Spinal cord (tissue), 10 donors: ENCODE measurements around the gene HIF1AN. TPM values are rescaled to one million over a fixed set of nuclear protein-coding genes. Genes with fewer than 3 reads are reported as not detected.

Source experiments
- DNase-seq, 6 donors: peaks; one replicate each; pipeline versions ENCODE4 v3.0.0 to v3.0.0-alpha.2; 2013 to 2015; ENCODE audit warnings: low spot score in 6 of 6, low read depth in 4 of 6
- H3K27ac ChIP-seq: one replicate; pipeline ENCODE4 v1.5.1; 2013; ENCODE audit warnings: low read depth, low read length, control low read depth
- H3K27me3 ChIP-seq: one replicate; pipeline ENCODE4 v1.6.1; 2013; ENCODE audit warnings: low read length; ENCODE audit not compliant: control insufficient read depth, insufficient read depth
- H3K36me3 ChIP-seq: one replicate; pipeline ENCODE4 v1.6.1; 2013; ENCODE audit warnings: low read length; ENCODE audit not compliant: control insufficient read depth, insufficient read depth
- H3K4me1 ChIP-seq: one replicate; pipeline ENCODE4 v1.6.1; 2013; ENCODE audit warnings: low read length; ENCODE audit not compliant: control insufficient read depth, insufficient read depth
- H3K4me3 ChIP-seq: one replicate; pipeline ENCODE4 v1.5.1; 2013; ENCODE audit warnings: low read depth, low read length, control low read depth
- H3K9me3 ChIP-seq: one replicate; pipeline ENCODE4 v1.6.1; 2013; ENCODE audit warnings: low read length; ENCODE audit not compliant: control insufficient read depth, insufficient read depth
- WGBS: methylation state at CpG from one replicate; pipeline ENCODE4 v1.1.5; 2013; ENCODE audit warnings: missing lambda C conversion rate; ENCODE audit not compliant: insufficient coverage; 5-methylcytosine and 5-hydroxymethylcytosine counted together
- long read RNA-seq, 4 donors: transcript quantifications; one replicate each; lab custom pipeline, GENCODE V29; 2026
- polyA plus RNA-seq, 2 donors: library from polyadenylated mRNA; unstranded; fragments of 120-200 nt; gene quantifications; one replicate each; pipeline ENCODE4 v1.2.1, GENCODE V29; 2013; ENCODE audit not compliant: insufficient read length in 2 of 2
- total RNA-seq, 2 donors: library from RNA; depleted of rRNA in 1 of 2; stranded (reverse); fragments of 120-200 nt in 1 of 2; fragments of >200 nt in 1 of 2; gene quantifications; one replicate each; pipeline versions ENCODE4 v1.2.3 to v1.2.4, GENCODE V29; 2013 to 2014
- donor health status: healthy.

HIF1AN gene
- total RNA-seq (10 to 100 TPM; 12.0 to 13.3 TPM), polyA plus RNA-seq (10 to 100 TPM; 32.4 to 32.9 TPM)
- long read RNA-seq, donor 1, full-length matches to known transcripts: 10 of 10 reads
- long read RNA-seq, donor 1, partial matches to known transcripts: 0 of 10 reads
- long read RNA-seq, donor 1, other reads (novel, unspliced or antisense): 0 of 10 reads
- long read RNA-seq, donor 2, full-length matches to known transcripts: 5 of 273 reads
- long read RNA-seq, donor 2, partial matches to known transcripts: 114 of 273 reads
- long read RNA-seq, donor 2, other reads (novel, unspliced or antisense): 154 of 273 reads
- long read RNA-seq, donor 3, full-length matches to known transcripts: 3 of 3 reads
- long read RNA-seq, donor 3, partial matches to known transcripts: 0 of 3 reads
- long read RNA-seq, donor 3, other reads (novel, unspliced or antisense): 0 of 3 reads
- long read RNA-seq, donor 4, full-length matches to known transcripts: 9 of 9 reads
- long read RNA-seq, donor 4, partial matches to known transcripts: 0 of 9 reads
- long read RNA-seq, donor 4, other reads (novel, unspliced or antisense): 0 of 9 reads

DNA sequence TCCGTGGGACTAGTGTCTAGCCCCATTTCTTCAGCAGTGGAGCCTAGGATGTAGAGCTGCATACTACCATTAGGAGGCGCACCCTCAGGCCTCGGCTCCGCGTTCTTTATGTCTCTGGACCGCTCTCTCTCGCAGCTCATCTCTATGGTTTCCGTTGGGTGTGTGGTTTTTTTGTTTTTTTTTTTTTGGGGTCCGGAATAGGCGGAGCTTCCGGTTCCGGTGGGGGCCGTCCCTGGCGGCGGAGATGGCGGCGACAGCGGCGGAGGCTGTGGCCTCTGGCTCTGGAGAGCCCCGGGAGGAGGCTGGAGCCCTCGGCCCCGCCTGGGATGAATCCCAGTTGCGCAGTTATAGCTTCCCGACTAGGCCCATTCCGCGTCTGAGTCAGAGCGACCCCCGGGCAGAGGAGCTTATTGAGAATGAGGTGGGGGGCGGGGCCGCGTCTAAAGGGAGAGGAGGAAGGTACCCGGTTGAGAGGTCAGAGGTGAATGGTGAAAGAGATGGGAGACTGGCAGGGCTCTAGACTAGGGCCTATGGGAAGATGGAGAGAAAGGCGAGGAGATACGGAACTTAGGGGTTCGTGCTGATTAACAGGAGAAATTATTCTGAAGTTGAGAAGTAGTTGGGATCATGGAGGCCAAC, at the start of gene HIF1AN:
TSS of gene HIF1AN (plus strand) at position 229 of the 639 bp plus-strand sequence. CDS start at position 245, 16 bp downstream.
- Histone ChIP-seq H3K4me3 (peak within 1 kb of the TSS; percentile 71), H3K27ac (peak within 1 kb of the TSS; percentile 35), H3K27me3 (no peaks in the 10 kb centered on the region), H3K4me1 (peaks cover 4% of the 10 kb centered on the region), H3K36me3 (peaks cover 17% of the 10 kb centered on the region), H3K9me3 (no peaks in the 10 kb centered on the region)
- WGBS: under 1% methylated on average over 35 of the region's 35 CpGs
- peak; percentile 86 to 99 (median 92) for DNase-seq

DNA sequence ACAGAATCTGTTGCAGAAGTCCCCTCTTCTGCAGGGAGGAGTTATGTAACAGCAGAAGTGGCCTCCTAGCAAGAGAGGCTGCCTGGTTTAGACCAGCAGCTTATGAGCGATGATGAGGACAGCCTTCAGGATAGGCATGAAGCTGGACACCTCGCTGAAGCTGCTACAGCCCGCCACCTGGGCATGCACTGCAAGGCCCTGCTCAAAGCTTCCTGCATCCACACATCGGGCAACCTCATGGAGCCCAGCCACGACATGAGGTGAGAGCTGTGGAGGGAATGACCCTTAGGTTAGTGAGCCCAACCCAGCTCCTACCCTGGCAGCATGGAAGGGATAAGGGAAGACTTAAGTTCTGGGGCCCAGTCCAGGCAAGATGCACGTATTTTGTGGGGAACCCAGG, 48.2 kb upstream of the HIF1AN start:
- no peaks in the 10 kb centered on the region for H3K9me3 ChIP-seq
- peaks cover 10% of the 10 kb centered on the region for H3K4me1 ChIP-seq
- peaks cover 39% of the 10 kb centered on the region for H3K36me3 ChIP-seq
- H3K27me3 ChIP-seq: peaks cover 7% of the 10 kb centered on the region
- 99% methylated on average over 6 of the region's 6 CpGs for WGBS
- DNase-seq: no peak
- H3K4me3 ChIP-seq: no peak overlapping the region
- H3K27ac ChIP-seq: no peak overlapping the region

DNA sequence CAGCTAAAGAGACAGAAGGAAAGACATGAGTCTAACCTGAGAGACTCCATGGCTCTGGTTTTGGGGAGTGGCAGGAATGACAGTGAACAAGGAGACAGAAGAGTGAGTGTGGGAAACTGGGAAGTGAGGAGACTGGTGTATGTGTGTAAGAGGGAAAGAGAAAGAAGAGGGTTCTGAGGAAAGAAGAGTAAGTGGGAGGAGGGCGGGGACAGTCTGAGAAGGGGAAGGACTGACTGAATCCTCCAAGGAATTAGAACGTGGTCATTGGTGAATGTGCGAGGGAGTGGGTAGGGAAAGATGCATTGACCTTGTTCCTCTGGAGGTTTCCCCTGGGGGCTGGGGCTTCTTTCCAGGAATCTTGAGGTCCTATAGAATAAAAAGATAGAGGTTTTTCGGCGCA, 46.3 kb upstream of the HIF1AN start:
- peaks cover 45% of the 10 kb centered on the region for H3K36me3 ChIP-seq
- 90% methylated on average over 3 of the region's 5 CpGs for WGBS
- no peaks in the 10 kb centered on the region for H3K27me3 ChIP-seq

GRCh38 chr10:100490531-100490930, 45.2 kb upstream of the HIF1AN start:
- H3K36me3 ChIP-seq: peaks cover 41% of the 10 kb centered on the region

More for the DNA sequence above, 46.3 kb upstream of the HIF1AN start:
- H3K4me3 ChIP-seq: no peak overlapping the region
- peaks cover 3% of the 10 kb centered on the region for H3K4me1 ChIP-seq
- no peak overlapping the region for H3K27ac ChIP-seq
- no peaks in the 10 kb centered on the region for H3K9me3 ChIP-seq
- no peak for DNase-seq

GRCh38 chr10:100496567-100496966, 39.2 kb upstream of the HIF1AN start:
- WGBS: 84% methylated on average over 2 of the region's 2 CpGs
- Histone ChIP-seq H3K4me1 (no peaks in the 10 kb centered on the region), H3K36me3 (peaks cover 42% of the 10 kb centered on the region), H3K27ac (no peak overlapping the region), H3K4me3 (no peak overlapping the region), H3K27me3 (no peaks in the 10 kb centered on the region), H3K9me3 (no peaks in the 10 kb centered on the region)
- no peak for DNase-seq

More at GRCh38 chr10:100490531-100490930, 45.2 kb upstream of the HIF1AN start:
- H3K4me1 ChIP-seq: peaks cover 3% of the 10 kb centered on the region
- DNase-seq: no peak
- no peak overlapping the region for H3K4me3 ChIP-seq
- no peak overlapping the region for H3K27ac ChIP-seq
- H3K9me3 ChIP-seq: no peaks in the 10 kb centered on the region
- WGBS: 100% methylated on average over 2 of the region's 2 CpGs
- no peaks in the 10 kb centered on the region for H3K27me3 ChIP-seq

DNA sequence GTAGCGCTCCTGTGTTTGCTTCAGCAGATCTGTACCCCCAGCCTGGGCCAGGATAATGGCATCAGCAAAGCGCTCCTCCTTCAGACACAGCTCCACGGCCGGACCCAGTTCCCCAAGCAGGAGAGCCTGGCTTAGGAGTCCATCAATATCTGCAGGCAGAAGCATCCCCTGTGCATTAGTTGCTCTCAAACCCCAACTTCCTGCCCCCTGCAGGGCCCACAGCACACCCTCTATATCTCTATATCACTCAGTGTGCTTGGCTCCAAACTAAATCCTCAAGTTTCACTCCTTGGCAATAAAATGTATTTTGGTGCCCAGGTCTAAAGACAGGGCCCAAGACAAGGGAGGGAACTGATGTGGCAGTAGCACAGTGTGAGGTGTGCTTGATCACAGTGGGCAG, 37.7 kb upstream of the HIF1AN start:
- no peaks in the 10 kb centered on the region for H3K9me3 ChIP-seq
- WGBS: 97% methylated on average over 4 of the region's 4 CpGs
- H3K36me3 ChIP-seq: peaks cover 49% of the 10 kb centered on the region
- H3K4me3 ChIP-seq: no peak overlapping the region
- H3K27ac ChIP-seq: no peak overlapping the region
- no peaks in the 10 kb centered on the region for H3K27me3 ChIP-seq
- DNase-seq: no peak
- H3K4me1 ChIP-seq: no peaks in the 10 kb centered on the region

DNA sequence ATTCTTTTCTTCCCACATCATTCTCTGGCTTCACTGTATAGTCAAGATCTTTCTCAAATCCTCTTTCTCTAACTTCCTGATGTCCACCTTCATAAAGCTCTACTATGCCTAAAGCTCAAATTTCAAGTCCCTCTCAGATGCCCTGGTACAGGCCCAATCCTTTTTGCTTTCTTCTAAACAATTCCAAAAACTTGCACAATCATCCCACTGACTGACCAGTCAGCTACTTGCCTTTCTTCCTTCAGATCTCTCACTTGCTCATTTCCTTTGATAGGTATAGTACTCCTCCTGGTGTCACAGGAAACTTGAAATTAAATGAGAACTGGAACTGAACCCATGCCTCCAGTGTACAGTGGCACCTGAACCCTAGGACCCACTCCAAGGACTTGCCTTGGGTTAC, 34.3 kb upstream of the HIF1AN start:
- Histone ChIP-seq H3K4me3 (no peak overlapping the region), H3K9me3 (no peaks in the 10 kb centered on the region), H3K4me1 (no peaks in the 10 kb centered on the region), H3K36me3 (peaks cover 53% of the 10 kb centered on the region), H3K27me3 (no peaks in the 10 kb centered on the region), H3K27ac (no peak overlapping the region)
- no peak for DNase-seq

- Histone ChIP-seq H3K36me3 (peaks cover 38% of the 10 kb centered on the region), H3K27ac (no peak overlapping the region)
- WGBS: 100% methylated on average over 1 of the region's 1 CpG
These were observed 32.7 kb upstream of the HIF1AN start for GRCh38 chr10:100502926-100503494.

GRCh38 chr10:100504096-100504495, 31.6 kb upstream of the HIF1AN start:
- no peak for DNase-seq
- no peaks in the 10 kb centered on the region for H3K27me3 ChIP-seq
- 44% methylated on average over 3 of the region's 5 CpGs for WGBS
- peaks cover 29% of the 10 kb centered on the region for H3K36me3 ChIP-seq
- no peak overlapping the region for H3K27ac ChIP-seq
- H3K9me3 ChIP-seq: no peaks in the 10 kb centered on the region
- H3K4me1 ChIP-seq: no peaks in the 10 kb centered on the region
- no peak overlapping the region for H3K4me3 ChIP-seq

More at GRCh38 chr10:100502926-100503494, 32.7 kb upstream of the HIF1AN start:
- Histone ChIP-seq H3K4me3 (no peak overlapping the region), H3K9me3 (no peaks in the 10 kb centered on the region), H3K4me1 (no peaks in the 10 kb centered on the region), H3K27me3 (no peaks in the 10 kb centered on the region)
- no peak for DNase-seq
